OCI-LY3 (cell line): ENCODE measurements around the gene SMARCA4.
"Not testable (repeated sequence)": the region's sequence is repeated elsewhere in the genome, so short reads cannot be mapped to it uniquely, and the experiment has no call there.

Experiments used
- H2AFZ ChIP-seq: fragments of 200-600, 300-600 bp; shearing (Covaris generic); 2 replicates; pipeline ENCODE4 v1.6.0; 2014; ENCODE audit warnings: antibody characterized with exemption, low read depth, low read length
- H3K27ac ChIP-seq: fragments of 200-600, 300-600 bp; sonication (generic); 2 replicates; pipeline ENCODE4 v1.5.1; 2014; ENCODE audit warnings: mild to moderate bottlenecking, low read length, moderate library complexity, mixed read lengths
- H3K27me3 ChIP-seq: fragments of 200-600, 300-600 bp; sonication (generic); 2 replicates; pipeline ENCODE4 v1.6.1; 2014; ENCODE audit warnings: low read depth, low read length, mixed read lengths
- H3K36me3 ChIP-seq: fragments of 200-600, 300-600 bp; sonication (generic); replicated peaks from 2 replicates; pipeline ENCODE3; 2014; ENCODE audit warnings: low read depth, low read length, mixed read lengths
- H3K4me1 ChIP-seq: fragments of 300-600, 200-600 bp; sonication (generic); 2 replicates; pipeline ENCODE4 v1.6.1; 2014; ENCODE audit warnings: low read length, mixed read lengths
- H3K4me2 ChIP-seq: fragments of 200-600, 300-600 bp; sonication (generic); 2 replicates; pipeline ENCODE4 v1.6.1; 2014; ENCODE audit warnings: low read length, mixed read lengths
- H3K4me3 ChIP-seq: fragments of 300-600, 200-600 bp; sonication (generic); 2 replicates; pipeline ENCODE4 v1.5.1; 2014; ENCODE audit warnings: antibody characterized with exemption, mild to moderate bottlenecking, low read length, moderate library complexity
- H3K79me2 ChIP-seq: fragments of 300-600, 200-600 bp; shearing (Covaris generic); 2 replicates; pipeline ENCODE4 v1.6.1; 2014; ENCODE audit warnings: mild to moderate bottlenecking, low read length, mixed read lengths
- H3K9ac ChIP-seq: fragments of 300-600, 200-600 bp; shearing (Covaris generic); 2 replicates; pipeline ENCODE4 v1.6.0; 2014; ENCODE audit warnings: mild to moderate bottlenecking, low read length, moderate library complexity
- H3K9me3 ChIP-seq: fragments of 200-600, 300-600 bp; shearing (Covaris generic); 2 replicates; pipeline ENCODE4 v1.6.1; 2014; ENCODE audit warnings: low read length, mixed read lengths; ENCODE audit not compliant: insufficient read depth
- H4K20me1 ChIP-seq: fragments of 200-600, 300-600 bp; sonication (generic); 2 replicates; pipeline ENCODE4 v1.6.1; 2016; ENCODE audit warnings: low read length, mixed read lengths; ENCODE audit not compliant: insufficient read depth
- EZH2phosphoT487 ChIP-seq: fragments of 200-600 bp; shearing (Covaris generic); IDR thresholded peaks from 2 replicates; pipeline ENCODE4 v1.6.1; 2018; ENCODE audit warnings: antibody characterized with exemption, mixed run types, low read depth
- TF ChIP-seq, protein P1 (sequence below): fragments of 200-600, 300-600 bp; sonication (generic); IDR thresholded peaks from 2 replicates; pipeline ENCODE4 v1.5.1; 2014; ENCODE audit warnings: antibody characterized with exemption, low read length, low read depth

Gene SMARCA4

DNA sequence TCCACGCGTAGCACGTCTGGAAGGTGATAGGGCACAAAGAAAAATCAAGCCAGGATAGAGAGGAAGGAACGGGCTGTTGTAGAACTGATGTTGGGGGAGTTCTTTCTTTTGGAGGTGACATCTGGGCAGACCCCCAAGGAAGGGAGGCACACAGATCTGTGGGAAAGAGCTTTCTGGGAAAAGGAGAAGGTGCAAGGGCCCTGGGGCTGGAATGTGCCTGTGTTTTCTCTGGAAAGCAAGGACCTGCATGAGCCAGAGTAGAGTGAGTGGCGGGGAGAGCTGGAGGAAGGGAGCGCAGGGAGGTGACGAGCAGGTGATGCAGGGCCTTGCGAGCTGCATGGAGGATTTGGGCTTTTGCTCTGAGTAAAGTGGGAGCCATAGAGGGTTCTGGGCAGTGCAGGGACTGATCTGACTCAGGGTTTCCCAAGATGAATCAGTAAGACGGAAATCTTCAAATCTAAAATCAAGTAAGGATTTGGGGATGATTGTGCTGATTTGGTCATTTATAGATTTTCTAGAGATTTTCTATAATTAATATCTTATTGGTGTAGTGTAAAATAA, 30.8 kb downstream of the SMARCA4 start:
- no peaks in the 10 kb centered on the region for H3K4me1 ChIP-seq
- no peak overlapping the region for H3K4me2 ChIP-seq
- no peaks in the 10 kb centered on the region for H3K79me2 ChIP-seq
- no peaks in the 10 kb centered on the region for H4K20me1 ChIP-seq
- H3K9ac ChIP-seq, result no peak overlapping the region
- no peak overlapping the region for H3K4me3 ChIP-seq
- H3K27ac ChIP-seq, result no peak overlapping the region
- no peak overlapping the region for H2AFZ ChIP-seq
- no peaks in the 10 kb centered on the region for H3K27me3 ChIP-seq
- H3K9me3 ChIP-seq, result no peaks in the 10 kb centered on the region
- peaks cover 53% of the 10 kb centered on the region for H3K36me3 ChIP-seq
- TF ChIP-seq, protein P1, sequence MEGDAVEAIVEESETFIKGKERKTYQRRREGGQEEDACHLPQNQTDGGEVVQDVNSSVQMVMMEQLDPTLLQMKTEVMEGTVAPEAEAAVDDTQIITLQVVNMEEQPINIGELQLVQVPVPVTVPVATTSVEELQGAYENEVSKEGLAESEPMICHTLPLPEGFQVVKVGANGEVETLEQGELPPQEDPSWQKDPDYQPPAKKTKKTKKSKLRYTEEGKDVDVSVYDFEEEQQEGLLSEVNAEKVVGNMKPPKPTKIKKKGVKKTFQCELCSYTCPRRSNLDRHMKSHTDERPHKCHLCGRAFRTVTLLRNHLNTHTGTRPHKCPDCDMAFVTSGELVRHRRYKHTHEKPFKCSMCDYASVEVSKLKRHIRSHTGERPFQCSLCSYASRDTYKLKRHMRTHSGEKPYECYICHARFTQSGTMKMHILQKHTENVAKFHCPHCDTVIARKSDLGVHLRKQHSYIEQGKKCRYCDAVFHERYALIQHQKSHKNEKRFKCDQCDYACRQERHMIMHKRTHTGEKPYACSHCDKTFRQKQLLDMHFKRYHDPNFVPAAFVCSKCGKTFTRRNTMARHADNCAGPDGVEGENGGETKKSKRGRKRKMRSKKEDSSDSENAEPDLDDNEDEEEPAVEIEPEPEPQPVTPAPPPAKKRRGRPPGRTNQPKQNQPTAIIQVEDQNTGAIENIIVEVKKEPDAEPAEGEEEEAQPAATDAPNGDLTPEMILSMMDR, result no peak
- no peak for TF ChIP-seq EZH2phosphoT487

DNA sequence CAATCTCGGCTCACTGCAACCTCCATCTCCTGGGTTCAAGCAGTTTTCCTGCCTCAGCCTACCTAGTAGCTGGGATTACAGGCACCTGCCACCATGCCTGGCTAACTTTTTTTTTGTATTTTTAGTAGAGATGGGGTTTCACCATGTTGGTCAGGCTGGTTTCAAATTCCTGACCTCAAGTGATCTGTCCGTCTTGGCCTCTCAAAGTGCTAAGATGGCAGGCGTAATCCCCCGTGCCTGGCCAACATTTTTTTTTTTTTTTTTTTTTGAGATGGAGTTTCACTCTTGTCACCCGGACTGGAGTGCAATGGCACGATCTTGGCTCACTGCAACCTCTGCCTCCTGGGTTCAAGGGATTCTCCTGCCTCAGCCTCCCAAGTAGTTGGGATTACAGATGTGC, 31.3 kb downstream of the SMARCA4 start:
- not testable (repeated sequence) for H3K4me2 ChIP-seq, H3K9me3 ChIP-seq, H3K79me2 ChIP-seq, H4K20me1 ChIP-seq, H3K4me3 ChIP-seq, H3K9ac ChIP-seq, H3K27me3 ChIP-seq, H3K27ac ChIP-seq, H3K4me1 ChIP-seq, H2AFZ ChIP-seq
- H3K36me3 ChIP-seq, result peaks cover 49% of the 10 kb centered on the region

DNA sequence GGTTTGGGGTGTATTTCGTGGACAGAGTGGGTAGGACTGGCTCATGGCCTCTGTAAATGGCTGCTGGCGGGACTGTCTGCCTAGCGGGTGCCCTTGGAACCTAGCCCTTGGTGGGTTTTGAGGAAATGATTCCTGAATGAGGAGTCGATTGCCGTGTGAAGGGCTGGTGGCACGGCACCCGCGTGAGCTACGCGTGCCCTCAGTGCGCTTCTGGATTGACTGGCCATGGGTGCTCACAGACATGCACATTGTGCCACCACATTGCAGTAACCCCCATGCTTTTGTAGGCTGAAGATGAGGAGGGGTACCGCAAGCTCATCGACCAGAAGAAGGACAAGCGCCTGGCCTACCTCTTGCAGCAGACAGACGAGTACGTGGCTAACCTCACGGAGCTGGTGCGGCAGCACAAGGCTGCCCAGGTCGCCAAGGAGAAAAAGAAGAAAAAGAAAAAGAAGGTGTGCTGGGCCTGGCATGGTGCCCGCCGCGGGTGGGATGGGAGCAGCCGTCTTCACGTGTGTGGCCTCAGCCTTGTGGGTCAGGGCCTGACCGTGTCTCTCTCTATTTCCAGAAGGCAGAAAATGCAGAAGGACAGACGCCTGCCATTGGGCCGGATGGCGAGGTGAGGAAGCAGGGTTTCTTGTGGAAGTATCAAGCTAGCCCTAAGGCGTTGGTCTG, 35.2 kb downstream of the SMARCA4 start:
- Histone ChIP-seq H3K4me3 (no peak overlapping the region), H3K27ac (no peak overlapping the region), H3K4me1 (no peaks in the 10 kb centered on the region), H3K9me3 (no peaks in the 10 kb centered on the region), H3K36me3 (peaks cover 39% of the 10 kb centered on the region), H3K4me2 (no peak overlapping the region), H2AFZ (no peak overlapping the region), H3K27me3 (no peaks in the 10 kb centered on the region), H3K9ac (no peak overlapping the region), H4K20me1 (no peaks in the 10 kb centered on the region), H3K79me2 (no peaks in the 10 kb centered on the region)
- TF ChIP-seq EZH2phosphoT487, result no peak
- TF ChIP-seq, protein P1, result no peak

DNA sequence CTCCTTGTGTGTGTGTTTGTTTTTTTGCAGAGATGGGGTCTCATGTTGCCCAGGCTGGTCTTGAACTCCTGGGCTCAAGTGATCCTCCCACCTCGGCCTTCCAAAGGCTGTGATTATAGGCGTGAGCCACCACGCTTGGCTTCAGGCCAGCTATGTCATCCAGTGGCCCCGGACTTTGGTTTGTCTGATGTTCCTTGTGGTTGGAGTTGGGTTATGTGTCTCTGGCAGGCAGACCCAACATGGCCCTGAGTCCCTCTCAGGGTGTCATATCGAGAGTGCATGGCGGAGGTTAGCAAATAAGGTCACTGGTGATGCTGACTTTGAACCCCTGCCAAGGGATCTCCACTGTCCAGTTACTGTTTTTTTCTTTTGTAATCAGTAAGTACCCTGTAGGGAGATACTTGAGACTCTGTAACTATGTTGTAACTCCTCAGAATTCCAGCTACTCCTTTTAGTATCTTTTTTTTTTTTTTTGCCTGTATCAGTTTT, 37.3 kb downstream of the SMARCA4 start:
- no peak overlapping the region for H3K27ac ChIP-seq
- H3K36me3 ChIP-seq, result peaks cover 37% of the 10 kb centered on the region

More for the DNA sequence above, 37.3 kb downstream of the SMARCA4 start:
- Histone ChIP-seq H3K27me3 (no peaks in the 10 kb centered on the region), H2AFZ (no peak overlapping the region), H3K79me2 (no peaks in the 10 kb centered on the region), H3K4me3 (no peak overlapping the region), H4K20me1 (no peaks in the 10 kb centered on the region), H3K9ac (no peak overlapping the region), H3K4me1 (no peaks in the 10 kb centered on the region), H3K9me3 (no peaks in the 10 kb centered on the region), H3K4me2 (no peak overlapping the region)
- TF ChIP-seq, protein P1, result no peak
- TF ChIP-seq EZH2phosphoT487, result no peak
